NCI-H526 treated with DMSO at 0.1 percent for 48 hours (cell line): ENCODE data around the gene CCSER1.
"Not testable (repeated sequence)": the region's sequence is repeated elsewhere in the genome, so short reads cannot be mapped to it uniquely, and the experiment has no call there.

Experiments used
- DNase-seq: peaks from one replicate; lab custom pipeline; 2025; lab: John Stamatoyannopoulos, UW

Gene CCSER1

GRCh38 chr4:91373546-91373945 is 1246.4 kb downstream of the CCSER1 start:
- no peak for DNase-seq

GRCh38 chr4:91405431-91405830 is 1278.2 kb downstream of the CCSER1 start:
- DNase-seq, result not testable (repeated sequence)

- DNase-seq, result no peak
These were observed 1294.8 kb downstream of the CCSER1 start for GRCh38 chr4:91422011-91422410.

DNA sequence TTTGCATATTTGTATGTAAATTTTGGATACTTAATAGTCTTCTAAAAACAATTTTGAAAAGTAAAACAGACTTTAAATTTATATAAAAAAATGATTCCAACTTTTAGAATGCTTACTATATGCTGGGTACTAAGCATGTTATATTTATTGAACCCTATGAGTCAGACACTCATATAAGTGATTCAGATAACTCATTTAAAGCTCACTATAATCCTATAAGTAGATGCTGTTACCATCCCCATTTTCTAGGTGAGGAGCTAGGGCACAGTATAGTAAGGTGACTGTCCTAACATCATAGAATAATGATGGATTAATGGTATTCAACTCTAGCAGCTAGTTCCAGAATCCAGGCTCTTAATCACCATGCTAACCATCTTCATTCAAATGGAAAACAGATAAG is 1299.5 kb downstream of the CCSER1 start:
- DNase-seq, result no peak

DNA sequence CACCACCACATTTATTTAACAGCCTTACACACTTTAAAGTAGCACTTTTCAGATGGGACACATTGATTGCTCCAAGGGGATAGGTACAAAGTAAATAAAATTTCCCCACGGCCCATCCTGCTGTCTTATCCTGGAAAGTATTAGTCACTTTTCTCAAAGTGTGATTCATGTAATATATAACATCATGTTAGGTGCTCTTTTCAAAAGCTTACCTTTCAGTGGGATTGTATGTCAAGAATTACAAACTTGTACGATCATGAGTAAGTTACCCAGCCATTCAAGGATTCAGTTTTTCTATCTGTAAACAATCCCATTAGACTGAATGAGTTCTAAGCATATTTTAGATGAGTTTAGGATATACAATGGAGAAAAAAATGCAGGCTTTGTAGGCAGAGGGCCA is 1300.0 kb downstream of the CCSER1 start:
- DNase-seq, result no peak

DNA sequence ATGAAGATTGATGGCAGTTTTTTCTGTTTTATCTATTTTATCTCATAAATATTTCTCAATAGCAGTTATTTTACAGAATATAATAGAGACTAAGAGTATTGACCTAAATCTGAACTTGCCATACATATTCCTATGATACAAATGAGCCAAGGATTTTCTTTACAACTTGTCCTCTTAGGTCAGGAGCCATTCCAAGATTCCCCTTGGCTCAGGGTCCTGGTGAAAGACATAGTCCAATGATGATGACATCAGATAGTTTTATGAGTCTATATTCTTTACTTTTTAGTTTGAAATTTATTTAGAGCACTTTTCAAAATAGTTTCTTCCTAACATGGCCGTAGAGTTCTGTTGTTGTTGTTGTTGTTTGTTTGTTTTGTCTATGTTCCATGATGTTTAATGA is 1307.4 kb downstream of the CCSER1 start:
- DNase-seq, result no peak

DNA sequence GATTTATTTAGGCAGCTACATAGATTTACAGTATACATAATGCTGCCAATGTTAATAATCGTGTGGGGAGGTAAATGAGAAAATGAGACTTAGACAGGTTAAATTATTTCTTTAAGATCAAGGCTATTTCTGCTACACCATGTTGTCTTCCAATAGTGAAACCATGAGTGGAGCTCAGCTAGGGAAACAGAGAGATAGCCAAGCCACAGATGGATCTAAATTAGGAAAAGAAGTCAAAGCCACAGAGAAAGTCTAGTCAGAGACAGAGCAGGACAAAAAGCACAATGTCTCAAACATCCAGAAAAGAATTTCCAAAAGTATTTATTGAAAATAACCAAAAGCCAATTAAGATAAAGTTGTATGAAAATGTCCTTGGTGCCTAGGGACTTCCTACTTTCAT is 1309.4 kb downstream of the CCSER1 start:
- no peak for DNase-seq

DNA sequence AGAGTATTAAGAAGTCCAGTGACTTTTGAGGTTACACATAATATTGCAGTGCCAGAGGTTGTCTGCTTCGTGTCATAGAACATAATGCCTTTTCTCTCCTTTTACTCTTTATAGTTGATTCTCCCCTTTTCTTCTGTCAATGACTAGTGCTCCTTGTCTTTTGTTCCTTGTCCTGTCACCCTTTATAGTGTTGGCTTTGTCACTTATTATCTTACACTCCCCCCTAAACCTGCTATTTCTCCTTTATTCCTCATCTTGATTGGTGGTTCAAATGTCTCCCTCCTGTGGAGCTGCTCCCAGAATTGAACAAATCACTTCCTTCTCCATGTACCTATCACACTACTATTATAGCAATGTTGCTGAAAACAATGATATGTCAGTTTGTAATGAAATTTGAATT is 1320.0 kb downstream of the CCSER1 start:
- DNase-seq, result no peak

GRCh38 chr4:91448668-91449330 is 1321.6 kb downstream of the CCSER1 start:
- DNase-seq, result peak; percentile 66

DNA sequence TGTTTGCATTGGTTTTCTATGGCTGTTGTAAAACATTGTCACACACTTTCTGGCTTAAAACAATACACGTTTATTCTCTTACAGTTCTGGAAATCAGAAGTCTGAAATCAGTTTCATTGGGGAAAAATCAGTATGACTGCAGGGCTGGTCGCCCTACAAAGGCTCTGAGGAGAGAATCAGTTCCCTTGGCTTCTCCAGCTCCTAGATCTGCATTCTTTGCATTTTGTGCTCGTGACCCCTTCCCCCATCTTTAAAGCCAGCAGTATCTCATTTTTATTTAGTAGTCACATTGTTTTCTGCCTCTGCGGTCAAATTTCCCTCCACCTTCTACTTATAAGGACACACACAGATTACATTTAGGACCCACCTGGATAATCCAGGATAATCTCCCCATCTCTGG is 1326.9 kb downstream of the CCSER1 start:
- DNase-seq, result no peak

DNA sequence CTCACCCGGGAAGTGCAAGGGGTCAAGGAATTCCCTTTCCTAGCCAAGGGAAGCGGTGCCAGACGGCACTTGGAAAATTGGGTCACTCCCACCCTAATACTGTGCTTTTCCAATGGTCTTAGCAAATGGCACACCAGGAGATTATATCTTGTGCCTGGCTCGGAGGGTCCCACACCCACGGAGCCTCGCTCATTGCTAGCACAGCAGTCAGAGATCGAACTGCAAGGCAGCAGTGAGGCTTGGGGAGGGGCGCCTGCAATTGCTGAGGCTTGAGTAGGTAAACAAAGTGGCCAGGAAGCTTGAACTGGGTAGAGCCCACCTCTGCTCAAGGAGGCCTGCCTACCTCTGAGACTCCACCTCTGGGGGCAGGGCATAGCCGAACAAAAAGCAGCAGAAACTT is 1335.4 kb downstream of the CCSER1 start:
- not testable (repeated sequence) for DNase-seq

DNA sequence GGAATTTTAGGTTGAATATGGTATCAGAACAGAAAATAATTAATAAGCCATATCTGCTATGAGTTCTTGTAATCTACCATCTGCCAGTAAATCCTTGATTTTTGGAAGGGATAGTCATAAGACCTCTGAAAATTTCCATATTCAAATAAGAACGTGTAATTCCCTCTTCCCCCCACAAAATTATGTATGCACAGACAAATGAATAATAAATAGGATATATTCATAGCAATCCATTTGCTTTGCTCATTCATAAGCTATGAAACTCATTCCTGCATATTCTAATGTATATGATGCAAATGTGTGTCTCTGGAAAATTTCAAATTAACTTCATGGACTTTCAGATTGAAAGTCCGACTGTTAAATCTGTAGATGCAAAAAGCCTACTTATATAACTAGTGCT is 1343.5 kb downstream of the CCSER1 start:
- peak; percentile 83 for DNase-seq

- no peak for DNase-seq
These were observed 1344.1 kb downstream of the CCSER1 start for GRCh38 chr4:91471280-91471679.

GRCh38 chr4:91472046-91472445 is 1344.9 kb downstream of the CCSER1 start:
- no peak for DNase-seq

DNA sequence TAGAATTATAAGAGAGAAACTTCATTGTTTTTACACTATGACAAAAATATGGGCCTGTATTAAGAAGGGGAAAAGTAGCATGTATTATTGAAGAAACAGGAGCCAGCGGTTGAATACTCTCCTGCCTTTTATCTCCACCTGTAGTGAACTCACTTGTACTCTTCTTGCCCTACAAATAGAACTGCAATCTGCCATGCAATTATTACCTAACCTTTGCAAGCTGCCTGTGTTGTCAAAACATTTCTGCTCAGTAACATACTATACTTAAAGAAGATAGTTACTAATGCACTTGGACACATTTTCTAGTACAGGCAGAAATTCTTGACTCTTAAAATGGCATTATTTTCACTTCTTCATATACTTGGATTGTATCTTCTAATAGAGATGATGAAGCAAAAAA is 1358.2 kb downstream of the CCSER1 start:
- no peak for DNase-seq

GRCh38 chr4:91488946-91489345 is 1361.8 kb downstream of the CCSER1 start:
- DNase-seq, result no peak

- DNase-seq, result no peak
These were observed 1370.7 kb downstream of the CCSER1 start for GRCh38 chr4:91497892-91498291.

GRCh38 chr4:91502365-91502764 is 1375.2 kb downstream of the CCSER1 start:
- DNase-seq, result no peak

GRCh38 chr4:91513326-91513725 is 1386.1 kb downstream of the CCSER1 start:
- DNase-seq, result no peak

DNA sequence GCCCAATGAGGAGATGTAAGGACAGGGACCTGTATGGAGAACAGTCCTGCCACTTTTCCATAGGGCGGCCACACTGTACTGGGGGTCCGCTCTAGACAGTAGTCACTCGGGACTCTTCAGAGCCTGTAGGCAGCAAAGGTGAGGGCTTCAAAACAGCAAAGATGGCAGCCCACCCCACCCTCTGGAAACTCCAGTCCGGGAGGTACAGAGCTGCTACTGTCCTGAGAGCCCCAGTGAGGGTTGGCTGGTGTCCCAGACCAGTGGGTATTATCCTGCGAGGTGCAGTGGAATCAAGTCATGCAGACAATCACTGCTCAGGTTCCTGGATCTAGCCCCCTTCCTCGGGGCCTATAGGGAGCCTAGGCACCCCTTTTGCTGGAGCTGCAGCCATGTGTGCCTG is 1392.0 kb downstream of the CCSER1 start:
- DNase-seq, result no peak

GRCh38 chr4:91525621-91526020 is 1398.4 kb downstream of the CCSER1 start:
- DNase-seq, result no peak

DNA sequence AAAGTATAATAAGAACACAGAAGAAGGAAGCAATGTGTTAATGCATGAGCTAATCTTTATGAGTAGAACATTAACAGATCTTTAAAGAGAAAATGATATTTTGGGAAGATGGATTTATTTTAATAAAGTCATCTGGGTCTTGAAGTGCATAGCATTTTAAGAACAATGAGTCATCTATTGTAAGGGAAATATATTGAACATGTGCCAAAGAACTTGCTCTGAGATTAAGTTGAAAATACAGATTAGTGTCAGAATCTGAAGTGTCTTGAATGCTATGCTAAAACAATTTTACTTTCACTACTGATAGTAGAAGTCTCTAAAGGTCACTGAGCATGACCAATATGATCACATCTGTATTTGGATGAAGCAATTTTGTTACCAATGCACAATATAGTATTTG is 1399.9 kb downstream of the CCSER1 start:
- DNase-seq, result no peak

DNA sequence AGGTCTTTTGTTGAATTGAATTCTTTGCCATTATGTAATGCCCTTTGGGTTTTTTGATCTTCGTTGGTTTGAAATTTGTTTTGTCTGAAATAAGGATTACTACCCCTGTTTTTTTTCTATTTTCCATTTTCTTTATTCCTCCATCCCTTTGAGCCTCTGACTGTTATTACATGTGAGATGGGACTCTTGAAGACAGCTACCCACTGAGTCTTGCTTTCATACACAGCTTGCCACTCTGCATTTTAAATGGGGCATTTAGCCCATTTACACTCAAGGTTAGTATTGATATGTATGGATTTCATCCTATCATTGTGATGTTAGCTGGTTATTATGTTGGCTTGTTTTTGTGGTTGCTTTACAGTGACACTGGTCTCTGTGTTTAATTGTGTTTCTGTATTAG is 1440.4 kb downstream of the CCSER1 start:
- no peak for DNase-seq

- peak; percentile 51 for DNase-seq
These were observed 1450.7 kb downstream of the CCSER1 start for GRCh38 chr4:91577864-91578263.

- DNase-seq, result no peak
These were observed 1463.1 kb downstream of the CCSER1 start for GRCh38 chr4:91590260-91590659.
